Measurements from ENCODE around the gene OBP2B. TPM values are rescaled to one million over a fixed set of nuclear protein-coding genes. Genes with fewer than 3 reads are reported as not detected.
"Not testable (repeated sequence)": the region's sequence is repeated elsewhere in the genome, so short reads cannot be mapped to it uniquely, and the experiment has no call there.

Gene OBP2B
- total RNA-seq, 2 experiments from 2014 or later, result not detected

GRCh38 chr9:133210609-133211008, 1.6 kb upstream of the OBP2B start:
- H3K27ac ChIP-seq (ENCODE audit: low read depth, low read length, poor library complexity, severe bottlenecking), result no peak overlapping the region
- no peaks in the 10 kb centered on the region for H3K36me3 ChIP-seq (ENCODE audit: insufficient read depth, low read length)
- H3K9me3 ChIP-seq (ENCODE audit: low read length), result no peaks in the 10 kb centered on the region
- no peak overlapping the region for H3K4me2 ChIP-seq (ENCODE audit: low read length)
- DNase-seq (ENCODE audit: low spot score), result no peak
- H2AFZ ChIP-seq (ENCODE audit: low read length), result no peak overlapping the region
- no peak overlapping the region for H3K4me3 ChIP-seq (ENCODE audit: low read depth, low read length, poor library complexity, severe bottlenecking)
- ChIA-PET POLR2A (no interaction called here), CTCF (ENCODE audit: unreplicated experiment) (no interaction called here)
- H3K9me2 ChIP-seq (ENCODE audit: insufficient read depth, low read length), result no peaks in the 10 kb centered on the region
- no peaks in the 10 kb centered on the region for H3K79me2 ChIP-seq (ENCODE audit: insufficient read depth, low read depth, low read length)
- H4K20me1 ChIP-seq (ENCODE audit: insufficient read depth, low read length), result no peaks in the 10 kb centered on the region
- H3K4me1 ChIP-seq (ENCODE audit: insufficient read depth, low read length, poor library complexity, severe bottlenecking), result no peaks in the 10 kb centered on the region
- TF ChIP-seq, protein P1, sequence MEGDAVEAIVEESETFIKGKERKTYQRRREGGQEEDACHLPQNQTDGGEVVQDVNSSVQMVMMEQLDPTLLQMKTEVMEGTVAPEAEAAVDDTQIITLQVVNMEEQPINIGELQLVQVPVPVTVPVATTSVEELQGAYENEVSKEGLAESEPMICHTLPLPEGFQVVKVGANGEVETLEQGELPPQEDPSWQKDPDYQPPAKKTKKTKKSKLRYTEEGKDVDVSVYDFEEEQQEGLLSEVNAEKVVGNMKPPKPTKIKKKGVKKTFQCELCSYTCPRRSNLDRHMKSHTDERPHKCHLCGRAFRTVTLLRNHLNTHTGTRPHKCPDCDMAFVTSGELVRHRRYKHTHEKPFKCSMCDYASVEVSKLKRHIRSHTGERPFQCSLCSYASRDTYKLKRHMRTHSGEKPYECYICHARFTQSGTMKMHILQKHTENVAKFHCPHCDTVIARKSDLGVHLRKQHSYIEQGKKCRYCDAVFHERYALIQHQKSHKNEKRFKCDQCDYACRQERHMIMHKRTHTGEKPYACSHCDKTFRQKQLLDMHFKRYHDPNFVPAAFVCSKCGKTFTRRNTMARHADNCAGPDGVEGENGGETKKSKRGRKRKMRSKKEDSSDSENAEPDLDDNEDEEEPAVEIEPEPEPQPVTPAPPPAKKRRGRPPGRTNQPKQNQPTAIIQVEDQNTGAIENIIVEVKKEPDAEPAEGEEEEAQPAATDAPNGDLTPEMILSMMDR (conservative IDR thresholded peaks at IDR 0.05; ENCODE audit: low read length), result no peak
- TF ChIP-seq EZH2phosphoT487 (IDR thresholded peaks at IDR 0.05; ENCODE audit: borderline replicate concordance, low read depth, low read length), result no peak
- intact Hi-C loops (cut with micrococcal nuclease; ENCODE audit: unreplicated experiment), result no loop called here
- no TSS peak for BruUV-seq (replicated peaks)

DNA sequence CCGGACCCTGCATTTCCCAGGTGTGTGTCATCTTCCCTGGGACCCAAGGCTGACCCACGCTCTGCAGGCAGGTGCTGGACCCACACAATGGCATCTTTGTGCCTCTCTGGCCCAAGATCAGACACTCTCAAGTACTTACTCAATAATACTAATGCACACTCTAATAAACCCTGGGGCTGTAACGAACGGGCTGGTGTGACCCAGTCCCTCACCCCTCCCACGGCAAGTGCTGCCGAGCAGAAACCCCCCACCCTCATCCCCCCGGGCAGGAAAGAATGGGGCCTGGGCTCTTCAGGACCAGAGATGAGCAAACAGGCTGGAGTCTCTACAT, 1.1 kb upstream of the OBP2B start:
- Histone ChIP-seq H4K20me1 (ENCODE audit: insufficient read depth, low read length) (no peaks in the 10 kb centered on the region), H3K4me1 (ENCODE audit: insufficient read depth, low read length, poor library complexity, severe bottlenecking) (no peaks in the 10 kb centered on the region), H3K9me3 (ENCODE audit: low read length) (no peaks in the 10 kb centered on the region), H3K9me2 (ENCODE audit: insufficient read depth, low read length) (no peaks in the 10 kb centered on the region), H3K27ac (ENCODE audit: low read depth, low read length, poor library complexity, severe bottlenecking) (no peak overlapping the region), H3K79me2 (ENCODE audit: insufficient read depth, low read depth, low read length) (no peaks in the 10 kb centered on the region), H3K4me2 (ENCODE audit: low read length) (no peak overlapping the region), H3K4me3 (ENCODE audit: low read depth, low read length, poor library complexity, severe bottlenecking) (no peak overlapping the region), H2AFZ (ENCODE audit: low read length) (no peak overlapping the region), H3K36me3 (ENCODE audit: insufficient read depth, low read length) (no peaks in the 10 kb centered on the region)
- CTCF ChIA-PET (ENCODE audit: unreplicated experiment), result no interaction called here
- no peak for TF ChIP-seq EZH2phosphoT487 (IDR thresholded peaks at IDR 0.05; ENCODE audit: borderline replicate concordance, low read depth, low read length)
- no peak for DNase-seq (ENCODE audit: low spot score)
- no TSS peak for BruUV-seq (replicated peaks)
- POLR2A ChIA-PET, result no interaction called here
- intact Hi-C loops (cut with micrococcal nuclease; ENCODE audit: unreplicated experiment), result no loop called here

- H3K27ac ChIP-seq (ENCODE audit: low read depth, low read length, poor library complexity, severe bottlenecking); CTCF ChIA-PET (ENCODE audit: unreplicated experiment); H3K4me2 ChIP-seq (ENCODE audit: low read length); H2AFZ ChIP-seq (ENCODE audit: low read length); H4K20me1 ChIP-seq (ENCODE audit: insufficient read depth, low read length); H3K4me1 ChIP-seq (ENCODE audit: insufficient read depth, low read length, poor library complexity, severe bottlenecking); H3K79me2 ChIP-seq (ENCODE audit: insufficient read depth, low read depth, low read length); H3K9me3 ChIP-seq (ENCODE audit: low read length); intact Hi-C loops (cut with micrococcal nuclease; ENCODE audit: unreplicated experiment); H3K9me2 ChIP-seq (ENCODE audit: insufficient read depth, low read length); BruUV-seq (replicated peaks); DNase-seq (ENCODE audit: low spot score); H3K36me3 ChIP-seq (ENCODE audit: insufficient read depth, low read length); POLR2A ChIA-PET; H3K4me3 ChIP-seq (ENCODE audit: low read depth, low read length, poor library complexity, severe bottlenecking): not testable (repeated sequence)
Measured at GRCh38 chr9:133209327-133210201, 514 bp upstream of the OBP2B start.

DNA sequence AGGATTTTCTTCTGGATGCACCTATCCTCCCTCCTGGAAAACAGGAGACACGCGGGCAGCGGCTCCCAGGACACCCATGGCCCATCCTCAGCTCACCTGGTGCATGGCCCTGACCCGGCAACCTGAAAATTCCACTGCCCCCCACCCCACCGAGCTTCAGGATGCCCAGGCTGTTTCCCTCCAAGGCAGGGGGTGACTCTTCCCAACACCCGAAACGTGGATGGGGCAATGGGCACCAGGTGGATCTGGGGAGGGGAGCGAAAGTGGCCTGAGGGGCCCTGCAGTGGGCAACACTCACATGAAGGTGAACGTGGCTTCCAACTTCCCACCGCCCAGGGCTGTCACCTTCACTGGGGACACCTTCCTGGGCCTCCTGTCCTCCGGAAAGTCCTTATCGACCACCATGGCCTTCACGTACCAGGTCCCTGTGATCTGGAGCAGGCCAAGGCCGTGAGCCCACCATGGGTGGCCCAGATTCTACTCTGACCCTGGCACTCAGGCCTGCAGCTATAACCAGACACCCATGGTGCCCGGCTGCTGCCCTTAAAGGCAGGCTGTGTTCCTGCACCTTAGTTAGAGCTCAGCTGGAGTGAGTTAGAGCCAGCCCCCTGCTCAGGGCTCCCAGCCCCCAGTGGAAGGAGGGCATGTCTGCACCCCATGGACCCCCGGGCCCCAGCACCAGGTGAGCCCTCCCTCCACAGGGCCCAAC, 725 bp downstream of the OBP2B start:
- H3K4me2 ChIP-seq (ENCODE audit: low read length); H2AFZ ChIP-seq (ENCODE audit: low read length); H3K79me2 ChIP-seq (ENCODE audit: insufficient read depth, low read depth, low read length); DNase-seq (ENCODE audit: low spot score); H3K9me2 ChIP-seq (ENCODE audit: insufficient read depth, low read length); CTCF ChIA-PET (ENCODE audit: unreplicated experiment); intact Hi-C loops (cut with micrococcal nuclease; ENCODE audit: unreplicated experiment); POLR2A ChIA-PET; H3K4me3 ChIP-seq (ENCODE audit: low read depth, low read length, poor library complexity, severe bottlenecking); H3K4me1 ChIP-seq (ENCODE audit: insufficient read depth, low read length, poor library complexity, severe bottlenecking); H3K27ac ChIP-seq (ENCODE audit: low read depth, low read length, poor library complexity, severe bottlenecking); BruUV-seq (replicated peaks); H4K20me1 ChIP-seq (ENCODE audit: insufficient read depth, low read length); H3K36me3 ChIP-seq (ENCODE audit: insufficient read depth, low read length); H3K9me3 ChIP-seq (ENCODE audit: low read length): not testable (repeated sequence)
